Colonic mucosa (tissue), 4 donors: ENCODE results near the gene RYR2. TPM values are rescaled to one million over a fixed set of nuclear protein-coding genes. Genes with fewer than 3 reads are reported as not detected.

Source experiments
- DNase-seq: peaks from one replicate; pipeline ENCODE4 v3.0.0-alpha.2; 2020
- H3K27ac ChIP-seq: fragments of 200-600 bp; one replicate; pipeline ENCODE4 v1.8.0; 2021
- H3K27me3 ChIP-seq: fragments of 200-600 bp; one replicate; pipeline ENCODE4 v1.8.0; 2021
- H3K36me3 ChIP-seq: fragments of 200-600 bp; one replicate; pipeline ENCODE4 v1.8.0; 2021
- H3K4me1 ChIP-seq: fragments of 200-600 bp; one replicate; pipeline ENCODE4 v1.8.0; 2021; ENCODE audit warnings: mild to moderate bottlenecking
- H3K4me3 ChIP-seq: fragments of 200-600 bp; one replicate; pipeline ENCODE4 v1.8.0; 2021
- H3K9ac ChIP-seq, 2 donors: one replicate each; pipeline ENCODE4 v1.7.0; 2013; ENCODE audit warnings: control low read depth in 2 of 2, low read depth in 2 of 2, low read length in 2 of 2
- H3K9me3 ChIP-seq: fragments of 200-600 bp; one replicate; pipeline ENCODE4 v1.8.0; 2021
- CTCF ChIP-seq: fragments of 200-600 bp; IDR thresholded peaks from one replicate; pipeline ENCODE4 v1.8.0; 2022; ENCODE audit warnings: antibody characterized with exemption, mild to moderate bottlenecking
- intact Hi-C: fragments of 100-400 bp; cut with DNase I; formaldehyde crosslinking; loops from one replicate; pipeline ENCODE4 v1.14.1; 2022
- total RNA-seq, 2 donors: library from RNA; stranded (reverse); fragmentation: NEBNext Ultra II Directional in 1 of 2; extraction: Animal tissue kit (Norgen Biotek cat#: 25700) in 1 of 2; gene quantifications; one replicate each; pipeline ENCODE4 v1.2.1, GENCODE V29; 2021
- donor health status: healthy.
- donor health status: DM: no; HTN: no; CAD: no.
- donor health status: DM: no; HTN: no; CAD: no.

Gene RYR2
- total RNA-seq, 2 donors from 2014 or later: 0.15 to 0.56 TPM

- intact Hi-C loops: no loop called here
- Histone ChIP-seq H3K4me1 (no peaks in the 10 kb centered on the region), H3K27ac (no peak overlapping the region), H3K27me3 (no peaks in the 10 kb centered on the region), H3K9ac (no peak overlapping the region), H3K9me3 (no peaks in the 10 kb centered on the region), H3K36me3 (no peaks in the 10 kb centered on the region), H3K4me3 (no peak overlapping the region)
- no peak for TF ChIP-seq CTCF
- DNase-seq: no peak
These were observed 28.5 kb downstream of the RYR2 start for GRCh38 chr1:237070519-237070918.

GRCh38 chr1:237071641-237072420 is 29.8 kb downstream of the RYR2 start:
- no peak overlapping the region for H3K27ac ChIP-seq
- intact Hi-C loops: no loop called here
- no peak overlapping the region for H3K9ac ChIP-seq
- H3K9me3 ChIP-seq: no peaks in the 10 kb centered on the region
- no peak for DNase-seq
- H3K27me3 ChIP-seq: no peaks in the 10 kb centered on the region
- H3K4me1 ChIP-seq: no peaks in the 10 kb centered on the region
- no peaks in the 10 kb centered on the region for H3K36me3 ChIP-seq
- H3K4me3 ChIP-seq: no peak overlapping the region
- TF ChIP-seq CTCF: no peak

DNA sequence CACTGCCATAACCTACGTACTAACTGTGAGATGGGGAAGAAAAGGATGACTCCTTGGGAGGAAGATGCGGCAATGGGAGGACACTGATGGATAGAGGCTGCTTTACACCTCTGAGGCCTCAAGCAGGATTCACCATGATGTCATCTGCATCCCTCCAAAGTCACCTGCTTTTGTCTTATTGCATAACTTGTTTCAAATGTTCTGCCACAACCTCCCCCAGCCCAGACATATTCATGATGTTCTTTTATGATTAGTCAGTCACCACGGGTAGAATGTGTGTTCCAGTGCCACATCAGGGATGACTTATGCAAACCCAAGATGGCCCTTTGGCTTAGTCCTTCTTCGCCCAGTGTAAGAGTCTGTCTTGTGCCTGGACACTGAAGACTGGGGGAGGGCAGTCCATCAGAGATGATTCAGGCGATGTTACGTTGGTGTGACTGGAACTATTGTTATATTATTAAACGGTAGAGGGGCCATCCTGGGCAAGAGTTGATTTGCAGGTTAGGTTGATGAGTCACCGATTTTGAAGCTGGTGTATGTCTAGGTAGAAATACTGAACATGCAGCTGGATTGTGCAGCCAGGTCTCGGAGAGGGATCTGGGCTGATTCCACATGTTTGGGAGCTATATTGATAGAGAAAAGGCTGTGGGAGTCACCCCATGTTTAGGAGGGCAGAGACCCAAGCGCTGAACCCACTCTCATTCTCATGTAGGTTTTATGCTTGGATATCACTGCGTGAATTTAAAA is 32.6 kb downstream of the RYR2 start:
- Histone ChIP-seq H3K36me3 (no peaks in the 10 kb centered on the region), H3K27me3 (no peaks in the 10 kb centered on the region), H3K9me3 (no peaks in the 10 kb centered on the region), H3K27ac (no peak overlapping the region), H3K9ac (no peak overlapping the region), H3K4me1 (no peaks in the 10 kb centered on the region), H3K4me3 (no peak overlapping the region)
- intact Hi-C loops: no loop called here
- DNase-seq: no peak
- TF ChIP-seq CTCF: no peak

DNA sequence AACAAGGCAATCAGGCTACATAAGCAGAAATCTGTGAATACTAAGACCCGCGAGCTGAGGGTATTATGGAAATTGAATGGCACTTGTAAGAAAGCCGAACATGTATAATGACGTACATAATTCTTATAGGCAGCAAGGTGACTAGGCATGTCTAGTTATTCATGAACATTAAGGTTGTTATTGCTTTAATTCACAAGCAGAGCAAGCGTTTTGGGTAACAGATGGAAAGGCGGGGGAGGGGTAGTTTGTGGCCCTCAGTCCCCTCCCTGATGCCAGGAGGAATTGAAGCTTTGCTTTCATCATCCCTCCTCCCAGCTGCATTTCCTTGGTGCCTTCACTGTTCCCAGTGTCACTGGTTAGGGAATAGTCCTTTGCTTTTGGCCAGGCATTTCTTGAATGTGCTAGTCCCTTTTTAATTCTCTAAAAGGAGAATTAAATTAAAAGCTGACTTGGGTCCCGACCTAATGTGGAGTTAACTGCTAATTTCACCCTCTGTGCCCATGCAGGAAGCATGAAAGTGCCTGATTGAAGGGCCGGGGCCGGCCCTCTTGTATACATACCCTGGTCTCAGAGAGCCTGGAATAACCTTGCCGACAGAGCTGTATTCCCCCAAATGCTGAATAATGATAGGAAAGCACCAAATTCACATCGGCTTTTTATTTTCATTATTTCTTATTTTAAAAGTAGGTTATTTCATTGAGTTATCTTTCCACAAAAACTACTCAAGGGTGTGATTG is 42.5 kb downstream of the RYR2 start:
- Histone ChIP-seq H3K4me3 (no peak overlapping the region), H3K36me3 (no peaks in the 10 kb centered on the region), H3K4me1 (no peaks in the 10 kb centered on the region), H3K27ac (no peak overlapping the region), H3K9ac (no peak overlapping the region), H3K9me3 (no peaks in the 10 kb centered on the region), H3K27me3 (no peaks in the 10 kb centered on the region)
- TF ChIP-seq CTCF: no peak
- intact Hi-C loops: no loop called here
- no peak for DNase-seq

DNA sequence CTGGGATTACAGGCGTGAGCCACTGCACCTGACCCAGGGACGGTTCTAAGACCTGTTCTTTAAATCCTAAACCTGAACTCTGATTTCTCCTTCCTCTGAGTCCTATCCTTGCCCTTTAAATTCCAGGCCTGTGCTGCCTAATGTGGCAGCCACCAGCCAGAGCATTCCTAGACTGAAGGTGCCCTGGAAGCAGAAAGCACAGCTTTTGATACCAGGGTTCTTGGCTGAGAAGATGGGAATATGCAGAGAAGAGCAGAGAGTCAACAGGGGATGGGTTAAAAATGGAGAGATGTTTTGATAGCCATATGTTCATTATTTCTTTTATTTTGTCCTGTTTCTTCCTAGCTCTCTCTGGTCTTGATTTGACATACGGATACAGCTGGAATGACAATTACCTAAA is 49.7 kb downstream of the RYR2 start:
- Histone ChIP-seq H3K27ac (no peak overlapping the region), H3K9me3 (no peaks in the 10 kb centered on the region), H3K9ac (no peak overlapping the region), H3K4me1 (no peaks in the 10 kb centered on the region), H3K4me3 (no peak overlapping the region), H3K36me3 (no peaks in the 10 kb centered on the region), H3K27me3 (no peaks in the 10 kb centered on the region)
- no peak for TF ChIP-seq CTCF
- intact Hi-C loops: no loop called here
- DNase-seq: no peak
